Spleen (tissue), 11 donors: Measurements from ENCODE around the gene PPP1R18. TPM values are rescaled to one million over a fixed set of nuclear protein-coding genes. Genes with fewer than 3 reads are reported as not detected.
A peak's percentile ranks its signal among the peaks of the same experiment; 100 is the strongest.

Experiments used
- DNase-seq: peaks from one replicate; pipeline ENCODE4 v3.0.0-alpha.2; 2020
- H3K27ac ChIP-seq, 8 donors: fragments of 200-600 bp; sonication (generic) in 7 of 8; 1 replicate in 4 of 8; 2 replicates in 4 of 8; pipeline versions ENCODE4 v1.5.0 to v1.8.0; 2016 to 2021; ENCODE audit warnings: inconsistent platforms in 4 of 8, mild to moderate bottlenecking in 4 of 8, moderate library complexity in 1 of 8
- H3K27me3 ChIP-seq, 7 donors: fragments of 200-600 bp; sonication (generic) in 6 of 7; replicated peaks in 1 of 7; 1 replicate in 4 of 7; 2 replicates in 3 of 7; pipeline versions ENCODE4 v1.5.0 to v1.8.0; 2016 to 2021; ENCODE audit warnings: inconsistent platforms in 3 of 7, mild to moderate bottlenecking in 1 of 7
- H3K36me3 ChIP-seq, 6 donors: fragments of 200-600 bp; sonication (generic) in 5 of 6; 1 replicate in 4 of 6; 2 replicates in 2 of 6; pipeline versions ENCODE4 v1.5.0 to v1.8.0; 2016 to 2021; ENCODE audit warnings: inconsistent platforms in 2 of 6
- H3K4me1 ChIP-seq, 6 donors: fragments of 200-600 bp; sonication (generic) in 5 of 6; 1 replicate in 3 of 6; 2 replicates in 3 of 6; pipeline versions ENCODE4 v1.5.0 to v1.8.0; 2016 to 2021; ENCODE audit warnings: inconsistent platforms in 3 of 6
- H3K4me3 ChIP-seq, 8 donors: fragments of 200-600 bp; sonication (generic) in 7 of 8; 1 replicate in 4 of 8; 2 replicates in 4 of 8; pipeline versions ENCODE4 v1.5.0 to v1.8.0; 2016 to 2021; ENCODE audit warnings: inconsistent platforms in 4 of 8, mild to moderate bottlenecking in 4 of 8, moderate library complexity in 2 of 8
- H3K9me3 ChIP-seq, 8 donors: fragments of 200-600 bp; sonication (generic) in 7 of 8; 1 replicate in 4 of 8; 2 replicates in 4 of 8; pipeline versions ENCODE4 v1.5.0 to v1.8.0; 2016 to 2021; ENCODE audit warnings: inconsistent platforms in 4 of 8
- CTCF ChIP-seq, 11 experiments: fragments of 200-600 bp in 7 of 11; fragments of 450-650 bp in 4 of 11; sonication (generic) in 4 of 11; IDR thresholded peaks in 8 of 11; conservative IDR thresholded peaks in 3 of 11; 1 replicate in 7 of 11; 2 replicates in 4 of 11; pipeline versions ENCODE4 v1.4.0 to v1.8.0; 2016 to 2021; ENCODE audit warnings: antibody characterized with exemption in 11 of 11, inconsistent platforms in 4 of 11, mild to moderate bottlenecking in 1 of 11
- POLR2A ChIP-seq, 3 donors: fragments of 450-650 bp; IDR thresholded peaks; one replicate each; pipeline ENCODE4 v1.5.1; 2017; ENCODE audit warnings: antibody characterized with exemption in 3 of 3, mild to moderate bottlenecking in 1 of 3
- POLR2AphosphoS5 ChIP-seq, 3 donors: sonication (generic); formaldehyde crosslinking; IDR thresholded peaks; one replicate each; pipeline ENCODE4 v1.5.1; 2017; ENCODE audit warnings: antibody characterized with exemption in 3 of 3
- WGBS, 5 donors: extraction: QIAGEN DNeasy Blood & Tissue Kit in 3 of 5; methylation state at CpG; one replicate each; pipeline versions ENCODE4 v1.1.5 to v1.1.7; 2013 to 2018; 5-methylcytosine and 5-hydroxymethylcytosine counted together
- intact Hi-C: fragments of 100-400 bp; cut with DNase I; formaldehyde crosslinking; loops from one replicate; pipeline ENCODE4 v1.15.0; 2023; ENCODE audit warnings: low total_unique reads
- polyA plus RNA-seq, 3 donors: library from polyadenylated mRNA; stranded (reverse); fragments of 200-250 nt; gene quantifications; one replicate each; pipeline ENCODE4 v1.2.1, GENCODE V29; 2013
- total RNA-seq, 7 donors: library from RNA; depleted of rRNA in 3 of 7; stranded (reverse); fragments of >200 nt in 3 of 7; fragmentation: NEBNext Ultra II Directional in 4 of 7; extraction: Animal tissue kit (Norgen Biotek cat#: 25700) in 4 of 7; gene quantifications; one replicate each; pipeline versions ENCODE4 v1.1.0 to v1.2.1, GENCODE V29; 2016 to 2021
- donor health status: healthy with polysubstance abuse.
- donor health status: DM: no; HTN: no; CAD: no; lungs with moderate emphysema.
- donor health status: DM: no; HTN: no; CAD: no.
- donor health status: Bipolar disorder and iron deficiency.
- donor health status: healthy.
- donor health status: DM: no; HTN: no; CAD: no.
- donor health status: DM: yes; HTN: yes; CAD: no.

PPP1R18 gene
- total and polyA plus RNA-seq, 10 donors = 128 to 188 (median 155) TPM

DNA sequence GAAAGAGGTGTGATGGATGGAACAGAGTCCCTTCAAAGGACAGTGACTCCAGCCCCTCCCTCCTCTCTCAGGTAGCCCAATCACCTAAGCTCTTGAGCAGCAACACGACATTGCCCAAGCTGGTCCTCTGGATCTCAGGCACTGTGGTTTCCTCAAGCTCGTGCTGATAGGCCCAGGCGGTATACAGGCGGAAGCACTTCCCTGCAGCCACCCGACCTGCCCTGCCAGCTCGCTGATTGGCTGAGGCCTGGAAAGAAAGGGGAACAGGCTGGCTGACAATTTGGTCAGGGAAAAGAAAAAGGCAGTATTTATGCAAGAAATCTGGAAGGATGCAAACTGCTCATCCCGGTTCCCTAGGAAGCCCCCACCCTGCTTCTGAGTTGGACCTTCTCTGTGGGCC, 29.9 kb downstream of the PPP1R18 start:
- H3K27me3 ChIP-seq = no peaks in the 10 kb centered on the region
- peaks cover 0 to 13% (median 0%) of the 10 kb centered on the region in 6 donors for H3K4me1 ChIP-seq
- peak overlapping the region in 1 of 8 donors; percentile 5 for H3K27ac ChIP-seq
- no peak for TF ChIP-seq CTCF (IDR thresholded peaks at IDR 0.05 in 8 of 11, conservative IDR thresholded peaks at IDR 0.05 in 3 of 11)
- peak in 1 of 3 donors; percentile 11 for TF ChIP-seq POLR2AphosphoS5 (IDR thresholded peaks at IDR 0.05)
- TF ChIP-seq POLR2A (IDR thresholded peaks at IDR 0.05) = no peak
- intact Hi-C loops = no loop called here
- no peak overlapping the region for H3K4me3 ChIP-seq
- H3K36me3 ChIP-seq = peaks cover 9 to 100% (median 93%) of the 10 kb centered on the region in 6 donors
- 50 to 84% (median 60%) methylated on average over 7 of the region's 7 CpGs for WGBS, 5 donors
- H3K9me3 ChIP-seq = no peaks in the 10 kb centered on the region
- DNase-seq = no peak

- Histone ChIP-seq H3K27me3 (no peaks in the 10 kb centered on the region), H3K36me3 (peaks cover 9 to 100% (median 93%) of the 10 kb centered on the region in 6 donors), H3K27ac (no peak overlapping the region), H3K4me3 (no peak overlapping the region), H3K4me1 (peaks cover 0 to 13% (median 0%) of the 10 kb centered on the region in 6 donors), H3K9me3 (no peaks in the 10 kb centered on the region)
- WGBS, 5 donors = 88 to 98% (median 94%) methylated on average over 3 of the region's 3 CpGs
- intact Hi-C loops = no loop called here
- TF ChIP-seq POLR2A (IDR thresholded peaks at IDR 0.05) (no peak), POLR2AphosphoS5 (IDR thresholded peaks at IDR 0.05) (no peak), CTCF (IDR thresholded peaks at IDR 0.05 in 8 of 11, conservative IDR thresholded peaks at IDR 0.05 in 3 of 11) (no peak)
- no peak for DNase-seq
These were observed 30.7 kb downstream of the PPP1R18 start for GRCh38 chr6:30655743-30656094.

- Histone ChIP-seq H3K27ac (no peak overlapping the region), H3K4me3 (no peak overlapping the region)
These were observed 31.4 kb downstream of the PPP1R18 start for GRCh38 chr6:30654798-30655742.

More at GRCh38 chr6:30654798-30655742, 31.4 kb downstream of the PPP1R18 start:
- DNase-seq = no peak
- Histone ChIP-seq H3K9me3 (no peaks in the 10 kb centered on the region), H3K27me3 (no peaks in the 10 kb centered on the region), H3K4me1 (peaks cover 0 to 13% (median 0%) of the 10 kb centered on the region in 6 donors), H3K36me3 (peaks cover 9 to 100% (median 88%) of the 10 kb centered on the region in 6 donors)
- WGBS, 5 donors = 90 to 95% (median 92%) methylated on average over 19 of the region's 19 CpGs
- TF ChIP-seq POLR2AphosphoS5 (IDR thresholded peaks at IDR 0.05) (no peak), CTCF (IDR thresholded peaks at IDR 0.05 in 8 of 11, conservative IDR thresholded peaks at IDR 0.05 in 3 of 11) (no peak), POLR2A (IDR thresholded peaks at IDR 0.05) (no peak)
- intact Hi-C loops = no loop called here
